Measurements from ENCODE around the gene TMEM225B. TPM values are rescaled to one million over a fixed set of nuclear protein-coding genes. Genes with fewer than 3 reads are reported as not detected.

The TMEM225B gene
- total and polyA plus RNA-seq, 10 donors, result 0.43 to 1.6 (median 1.0) TPM; not detected in 2

DNA sequence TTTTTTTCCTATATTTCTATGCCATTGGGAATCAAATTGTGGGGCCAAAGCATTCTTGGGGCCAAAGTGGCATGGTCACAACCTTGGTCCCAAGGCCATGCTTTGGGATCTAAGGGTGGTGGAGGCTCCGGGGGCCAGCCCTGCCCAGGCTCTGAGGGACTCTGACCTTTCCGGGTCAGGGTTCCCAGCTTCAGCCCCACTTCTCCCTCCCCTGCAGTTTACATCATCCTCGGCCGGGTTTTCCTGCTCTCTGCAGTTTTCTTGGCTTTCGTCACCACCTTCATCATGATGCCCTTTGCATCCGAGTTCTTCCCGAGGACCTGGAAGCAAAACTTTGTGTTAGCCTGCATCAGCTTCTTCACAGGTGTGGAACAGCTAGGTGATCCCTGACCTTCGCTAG lies 8.5 kb downstream of the TMEM225B start:
- H3K36me3 ChIP-seq, result no peaks in the 10 kb centered on the region
- TF ChIP-seq, protein P1, sequence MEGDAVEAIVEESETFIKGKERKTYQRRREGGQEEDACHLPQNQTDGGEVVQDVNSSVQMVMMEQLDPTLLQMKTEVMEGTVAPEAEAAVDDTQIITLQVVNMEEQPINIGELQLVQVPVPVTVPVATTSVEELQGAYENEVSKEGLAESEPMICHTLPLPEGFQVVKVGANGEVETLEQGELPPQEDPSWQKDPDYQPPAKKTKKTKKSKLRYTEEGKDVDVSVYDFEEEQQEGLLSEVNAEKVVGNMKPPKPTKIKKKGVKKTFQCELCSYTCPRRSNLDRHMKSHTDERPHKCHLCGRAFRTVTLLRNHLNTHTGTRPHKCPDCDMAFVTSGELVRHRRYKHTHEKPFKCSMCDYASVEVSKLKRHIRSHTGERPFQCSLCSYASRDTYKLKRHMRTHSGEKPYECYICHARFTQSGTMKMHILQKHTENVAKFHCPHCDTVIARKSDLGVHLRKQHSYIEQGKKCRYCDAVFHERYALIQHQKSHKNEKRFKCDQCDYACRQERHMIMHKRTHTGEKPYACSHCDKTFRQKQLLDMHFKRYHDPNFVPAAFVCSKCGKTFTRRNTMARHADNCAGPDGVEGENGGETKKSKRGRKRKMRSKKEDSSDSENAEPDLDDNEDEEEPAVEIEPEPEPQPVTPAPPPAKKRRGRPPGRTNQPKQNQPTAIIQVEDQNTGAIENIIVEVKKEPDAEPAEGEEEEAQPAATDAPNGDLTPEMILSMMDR (IDR thresholded peaks at IDR 0.05 in 8 of 11, conservative IDR thresholded peaks at IDR 0.05 in 3 of 11), result no peak
- TF ChIP-seq POLR2AphosphoS5 (IDR thresholded peaks at IDR 0.05) (no peak), POLR2A (IDR thresholded peaks at IDR 0.05) (no peak)
- H3K27ac ChIP-seq, result no peak overlapping the region
- no peaks in the 10 kb centered on the region for H3K27me3 ChIP-seq (replicated peaks in 1 of 7)
- H3K4me3 ChIP-seq, result no peak overlapping the region
- H3K9me3 ChIP-seq, result no peaks in the 10 kb centered on the region
- no peak for DNase-seq
- no peaks in the 10 kb centered on the region for H3K4me1 ChIP-seq
- intact Hi-C loops (cut with DNase I; ENCODE audit: low total_unique reads), result no loop called here
- 74 to 91% (median 78%) methylated on average over 8 of the region's 8 CpGs for WGBS, 5 donors

DNA sequence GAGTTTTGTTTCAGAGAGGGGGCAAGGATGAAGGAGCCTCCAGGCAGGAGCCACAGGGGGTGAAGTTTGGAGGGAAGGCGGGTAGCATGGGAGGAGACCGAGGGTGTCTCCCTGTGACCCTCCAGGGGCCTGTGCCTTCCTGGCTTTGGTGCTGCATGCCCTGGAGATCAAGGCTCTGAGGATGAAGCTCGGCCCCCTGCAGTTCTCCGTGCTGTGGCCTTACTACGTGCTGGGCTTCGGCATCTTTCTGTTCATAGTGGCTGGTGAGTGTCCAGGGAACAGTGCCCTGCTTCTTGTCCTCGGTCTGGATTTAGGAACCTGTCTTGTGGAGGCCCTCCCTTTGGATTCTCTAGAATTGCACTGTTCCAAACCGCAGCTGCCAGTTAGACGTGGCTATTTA lies 9.5 kb downstream of the TMEM225B start:
- no peaks in the 10 kb centered on the region for H3K36me3 ChIP-seq
- H3K27ac ChIP-seq, result no peak overlapping the region
- 71 to 85% (median 82%) methylated on average over 8 to 9 of the region's 9 CpGs for WGBS, 5 donors
- TF ChIP-seq POLR2AphosphoS5 (IDR thresholded peaks at IDR 0.05) (no peak), POLR2A (IDR thresholded peaks at IDR 0.05) (no peak)
- TF ChIP-seq, protein P1 (IDR thresholded peaks at IDR 0.05 in 8 of 11, conservative IDR thresholded peaks at IDR 0.05 in 3 of 11), result no peak
- intact Hi-C loops (cut with DNase I; ENCODE audit: low total_unique reads), result no loop called here
- H3K9me3 ChIP-seq, result no peaks in the 10 kb centered on the region
- no peaks in the 10 kb centered on the region for H3K4me1 ChIP-seq
- H3K27me3 ChIP-seq (replicated peaks in 1 of 7), result no peaks in the 10 kb centered on the region
- no peak for DNase-seq
- H3K4me3 ChIP-seq, result no peak overlapping the region

DNA sequence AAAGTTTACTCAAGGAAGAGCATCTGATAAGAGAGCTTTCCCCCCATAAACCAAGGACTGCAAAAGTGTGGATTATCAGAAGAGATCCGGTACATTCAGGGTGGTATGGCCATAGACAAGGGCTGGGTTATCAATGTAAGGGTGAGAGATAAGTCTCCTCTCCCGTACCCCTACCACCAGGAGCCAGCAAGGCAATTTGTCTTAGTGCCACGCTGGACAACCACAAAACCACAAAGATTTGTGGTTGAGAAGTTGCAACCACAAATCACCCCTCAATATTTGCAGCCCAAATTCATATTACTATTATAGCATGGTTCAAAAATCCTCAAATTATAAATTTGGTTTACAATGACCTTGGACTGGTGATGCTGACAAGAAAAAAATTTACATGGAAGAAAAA lies 16.4 kb downstream of the TMEM225B start:
- TF ChIP-seq, protein P1 (IDR thresholded peaks at IDR 0.05 in 8 of 11, conservative IDR thresholded peaks at IDR 0.05 in 3 of 11), result no peak
- TF ChIP-seq POLR2A (IDR thresholded peaks at IDR 0.05), result no peak
- no peak for TF ChIP-seq POLR2AphosphoS5 (IDR thresholded peaks at IDR 0.05)
- Histone ChIP-seq H3K36me3 (peaks cover 0 to 13% (median 11%) of the 10 kb centered on the region in 6 donors), H3K4me1 (peaks cover 10 to 31% (median 24%) of the 10 kb centered on the region in 6 donors), H3K9me3 (no peaks in the 10 kb centered on the region), H3K4me3 (no peak overlapping the region), H3K27ac (no peak overlapping the region), H3K27me3 (replicated peaks in 1 of 7) (no peaks in the 10 kb centered on the region)
- no peak for DNase-seq
- 45 to 54% (median 51%) methylated on average over 3 of the region's 3 CpGs for WGBS, 5 donors
- intact Hi-C loops (cut with DNase I; ENCODE audit: low total_unique reads), result no loop called here

DNA sequence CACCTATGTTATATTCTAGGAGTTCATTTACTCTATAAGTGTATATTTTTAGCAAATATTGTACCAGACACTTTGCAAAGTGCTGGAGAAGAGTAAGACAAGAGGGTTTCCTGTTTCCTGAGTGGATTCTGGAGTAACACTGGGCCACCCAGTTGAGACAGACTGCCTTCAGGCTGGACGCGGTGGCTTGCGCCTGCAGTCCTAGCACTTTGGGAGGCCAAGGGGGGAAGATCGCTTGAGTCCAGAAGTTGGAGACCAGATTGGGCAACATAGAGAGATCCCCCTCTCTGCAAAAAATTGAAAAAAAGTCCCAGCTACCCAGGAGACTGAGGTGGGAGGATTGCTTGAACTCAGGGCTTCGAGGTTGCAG lies 17.9 kb downstream of the TMEM225B start:
- Histone ChIP-seq H3K9me3 (no peaks in the 10 kb centered on the region), H3K36me3 (peaks cover 1 to 28% (median 26%) of the 10 kb centered on the region in 6 donors), H3K27me3 (replicated peaks in 1 of 7) (no peaks in the 10 kb centered on the region), H3K27ac (peak overlapping the region in 6 of 8 donors; percentile 83 to 95 (median 90)), H3K4me1 (peaks cover 10 to 46% (median 25%) of the 10 kb centered on the region in 6 donors), H3K4me3 (peak overlapping the region in 7 of 8 donors; percentile 88 to 98 (median 95))
- DNase-seq, result no peak
- intact Hi-C loops (cut with DNase I; ENCODE audit: low total_unique reads), result no loop called here
- 64 to 89% (median 84%) methylated on average over 5 of the region's 5 CpGs for WGBS, 5 donors
- TF ChIP-seq, protein P1 (IDR thresholded peaks at IDR 0.05 in 8 of 11, conservative IDR thresholded peaks at IDR 0.05 in 3 of 11), result no peak
- TF ChIP-seq POLR2A (IDR thresholded peaks at IDR 0.05) (no peak), POLR2AphosphoS5 (IDR thresholded peaks at IDR 0.05) (no peak)

Measured in spleen (tissue), 11 donors.